H1 (cell line): Measurements from ENCODE around the gene TMEM271. TPM values are rescaled to one million over a fixed set of nuclear protein-coding genes. Genes with fewer than 3 reads are reported as not detected.

Experiments
- CTCF ChIA-PET: fragments of 300-600 bp; sonication (Branson Sonifier 250); formaldehyde crosslinking; loops from one replicate; lab custom pipeline; 2021; ENCODE audit not compliant: partially characterized antibody; lab: Charles Lee
- POLR2A ChIA-PET: fragments of 300-600 bp; sonication (Branson Sonifier 250); formaldehyde crosslinking; loops from one replicate; lab custom pipeline; 2021; ENCODE audit warnings: inconsistent platforms; ENCODE audit not compliant: partially characterized antibody; lab: Charles Lee
- DNase-seq, 2 experiments: peaks; one replicate each; pipeline versions ENCODE4 v3.0.0 to v3.0.0-alpha.2; 2010 to 2022; ENCODE audit warnings: low spot score in 2 of 2, low read depth in 1 of 2, mixed read lengths in 1 of 2
- FAIRE-seq: peaks from 2 replicates; lab custom pipeline; 2011; peaks lifted over from hg19 to GRCh38; lab: Jason Lieb, UNC
- H2AFZ ChIP-seq: 2 replicates; pipeline ENCODE4 v1.8.1; 2012; ENCODE audit warnings: low read length, inconsistent platforms
- H2AK5ac ChIP-seq: 2 replicates; pipeline ENCODE4 v1.6.1; 2013; ENCODE audit warnings: low read depth, low read length
- H2BK120ac ChIP-seq: replicated peaks from 2 replicates; pipeline ENCODE3; 2013; ENCODE audit warnings: low read depth, low read length, inconsistent platforms
- H2BK12ac ChIP-seq: 2 replicates; pipeline ENCODE4 v1.6.1; 2013; ENCODE audit warnings: low read depth, low read length
- H2BK15ac ChIP-seq: 2 replicates; pipeline ENCODE4 v1.6.1; 2013; ENCODE audit warnings: low read length
- H2BK20ac ChIP-seq: 2 replicates; pipeline ENCODE4 v1.6.1; 2013; ENCODE audit warnings: low read length
- H2BK5ac ChIP-seq: 2 replicates; pipeline ENCODE4 v1.6.1; 2013; ENCODE audit warnings: low read depth, low read length
- H3K14ac ChIP-seq: 2 replicates; pipeline ENCODE4 v1.6.1; 2013; ENCODE audit warnings: inconsistent platforms; ENCODE audit not compliant: insufficient read length
- H3K18ac ChIP-seq: 2 replicates; pipeline ENCODE4 v1.6.1; 2013; ENCODE audit warnings: low read length; ENCODE audit errors: extremely low read depth
- H3K23ac ChIP-seq: 2 replicates; pipeline ENCODE4 v1.6.1; 2013; ENCODE audit warnings: inconsistent platforms; ENCODE audit not compliant: insufficient read length
- H3K23me2 ChIP-seq: 2 replicates; pipeline ENCODE4 v1.6.1; 2013; ENCODE audit warnings: low read depth, low read length
- H3K27ac ChIP-seq: 2 replicates; pipeline ENCODE4 v1.6.1; 2011; ENCODE audit warnings: low read depth, low read length, inconsistent platforms
- H3K27me3 ChIP-seq, 4 experiments: replicated peaks in 1 of 4; 1 replicate in 1 of 4; 2 replicates in 3 of 4; pipeline versions ENCODE4 v1.6.1 to v1.8.1; 2011 to 2013; ENCODE audit warnings: low read length in 3 of 4, mild to moderate bottlenecking in 3 of 4, inconsistent platforms in 2 of 4, mixed read lengths in 2 of 4, moderate library complexity in 1 of 4; ENCODE audit not compliant: control insufficient read depth in 3 of 4, insufficient read depth in 3 of 4; ENCODE audit errors: extremely low read depth in 1 of 4
- H3K36me3 ChIP-seq, 4 experiments: 2 replicates each; pipeline versions ENCODE4 v1.6.1 to v1.8.1; 2011 to 2013; ENCODE audit warnings: mild to moderate bottlenecking in 4 of 4, low read length in 3 of 4, moderate library complexity in 2 of 4, control low read depth in 1 of 4, inconsistent platforms in 1 of 4; ENCODE audit not compliant: insufficient read depth in 4 of 4, control insufficient read depth in 2 of 4
- H3K4ac ChIP-seq: replicated peaks from 2 replicates; pipeline ENCODE3; 2013; ENCODE audit warnings: low read length, low read depth, mixed read lengths, inconsistent platforms; ENCODE audit not compliant: insufficient read length
- H3K4me1 ChIP-seq, 4 experiments: replicated peaks in 1 of 4; 1 replicate in 1 of 4; 2 replicates in 3 of 4; pipeline versions ENCODE4 v1.6.1 to v1.8.1; 2011 to 2013; ENCODE audit warnings: low read length in 3 of 4, inconsistent platforms in 2 of 4, mixed read lengths in 1 of 4; ENCODE audit not compliant: insufficient read depth in 4 of 4, control insufficient read depth in 3 of 4
- H3K4me2 ChIP-seq, 2 experiments: 2 replicates each; pipeline versions ENCODE4 v1.6.1 to v1.8.1; 2011 to 2013; ENCODE audit warnings: low read depth in 2 of 2, low read length in 2 of 2, control low read depth in 1 of 2, inconsistent platforms in 1 of 2, mild to moderate bottlenecking in 1 of 2; ENCODE audit not compliant: insufficient read depth in 1 of 2
- H3K4me3 ChIP-seq, 4 experiments: fragments of 200-600, 300-600 bp in 1 of 4; sonication (generic), shearing (Covaris generic), sonication (Bioruptor Twin) in 1 of 4; 2 replicates each; pipeline versions ENCODE4 v1.5.1 to v1.8.1; 2011 to 2016; ENCODE audit warnings: low read length in 4 of 4, low read depth in 3 of 4, control low read depth in 2 of 4, inconsistent platforms in 2 of 4, mild to moderate bottlenecking in 2 of 4, mixed read lengths in 1 of 4, moderate library complexity in 1 of 4; ENCODE audit not compliant: insufficient read depth in 2 of 4; ENCODE audit errors: extremely low read depth in 1 of 4
- H3K56ac ChIP-seq: replicated peaks from 2 replicates; pipeline ENCODE3; 2013; ENCODE audit warnings: low read depth, mild to moderate bottlenecking, mixed read lengths, low read length, inconsistent platforms; ENCODE audit not compliant: insufficient read length
- H3K79me1 ChIP-seq: 2 replicates; pipeline ENCODE4 v1.6.1; 2013; ENCODE audit warnings: low read depth, low read length, control low read depth
- H3K79me2 ChIP-seq, 2 experiments: 2 replicates each; pipeline versions ENCODE4 v1.6.1 to v1.8.1; 2012 to 2013; ENCODE audit warnings: low read length in 2 of 2, mild to moderate bottlenecking in 2 of 2, inconsistent platforms in 1 of 2; ENCODE audit not compliant: insufficient read depth in 2 of 2, control insufficient read depth in 1 of 2
- H3K9ac ChIP-seq, 4 experiments: replicated peaks in 1 of 4; 1 replicate in 1 of 4; 2 replicates in 3 of 4; pipeline versions ENCODE4 v1.6.1 to v1.8.1; 2011 to 2013; ENCODE audit warnings: low read depth in 3 of 4, low read length in 3 of 4, control low read depth in 2 of 4, mild to moderate bottlenecking in 2 of 4, moderate library complexity in 2 of 4, inconsistent platforms in 1 of 4; ENCODE audit errors: extremely low read depth in 1 of 4
- H3K9me3 ChIP-seq, 2 experiments: 2 replicates each; pipeline versions ENCODE4 v1.6.1 to v1.8.1; 2012 to 2013; ENCODE audit warnings: mild to moderate bottlenecking in 2 of 2, moderate library complexity in 2 of 2, control low read depth in 1 of 2, inconsistent platforms in 1 of 2, low read depth in 1 of 2, low read length in 1 of 2, mixed read lengths in 1 of 2; ENCODE audit not compliant: insufficient read depth in 2 of 2
- H4K20me1 ChIP-seq, 2 experiments: replicated peaks in 1 of 2; 2 replicates each; pipeline versions ENCODE3 to v1.8.1; 2011 to 2013; ENCODE audit warnings: inconsistent platforms in 2 of 2, low read length in 2 of 2, mild to moderate bottlenecking in 1 of 2; ENCODE audit not compliant: insufficient read depth in 2 of 2, control insufficient read depth in 1 of 2
- H4K5ac ChIP-seq: 2 replicates; pipeline ENCODE4 v1.6.1; 2013; ENCODE audit warnings: low read length, low read depth, mixed read lengths, inconsistent platforms; ENCODE audit not compliant: insufficient read length
- H4K8ac ChIP-seq: 2 replicates; pipeline ENCODE4 v1.8.0; 2013; ENCODE audit warnings: mild to moderate bottlenecking, moderate library complexity, low read length, inconsistent platforms; ENCODE audit not compliant: insufficient read depth; ENCODE audit errors: extremely low read depth
- H4K91ac ChIP-seq: replicated peaks from 2 replicates; pipeline ENCODE3; 2013; ENCODE audit warnings: low read length, mixed read lengths, inconsistent platforms; ENCODE audit not compliant: insufficient read length
- BACH1 ChIP-seq: IDR thresholded peaks from 2 replicates; pipeline ENCODE4 v1.6.1; 2012; ENCODE audit warnings: low read length, improper control_type of control experiment
- EGR1 ChIP-seq: IDR thresholded peaks from 2 replicates; pipeline ENCODE4 v1.6.1; 2011; ENCODE audit warnings: low read depth, low read length, borderline replicate concordance
- POLR2A ChIP-seq, 2 experiments: IDR thresholded peaks; 1 replicate in 1 of 2; 2 replicates in 1 of 2; pipeline ENCODE4 v1.6.1; 2011; ENCODE audit warnings: low read depth in 2 of 2, low read length in 2 of 2, mild to moderate bottlenecking in 2 of 2; ENCODE audit errors: control extremely low read depth in 1 of 2
- RBBP5 ChIP-seq: IDR thresholded peaks from 2 replicates; pipeline ENCODE4 v1.7.1; 2012; ENCODE audit warnings: low read depth, mild to moderate bottlenecking, inconsistent platforms, low read length, moderate library complexity, borderline replicate concordance
- SP4 ChIP-seq: IDR thresholded peaks from 2 replicates; pipeline ENCODE4 v1.6.1; 2012; ENCODE audit warnings: low read length, inconsistent platforms
- TAF1 ChIP-seq: IDR thresholded peaks from 2 replicates; pipeline ENCODE4 v1.6.1; 2011; ENCODE audit warnings: mild to moderate bottlenecking, low read depth, low read length
- YY1 ChIP-seq: IDR thresholded peaks from 2 replicates; pipeline ENCODE4 v1.6.1; 2011; ENCODE audit warnings: low read depth, mild to moderate bottlenecking, low read length
- ZNF274 ChIP-seq: IDR thresholded peaks from 2 replicates; pipeline ENCODE4 v1.7.0; 2012; ENCODE audit warnings: low read length, borderline replicate concordance; ENCODE audit errors: extremely low read depth
- WGBS, 2 experiments: shearing (Covaris generic) in 1 of 2; methylation state at CpG; one replicate each; pipeline versions ENCODE4 v1.1.6 to v1.1.7; 2013 to 2015; ENCODE audit warnings: low lambda C conversion rate in 2 of 2, mixed read lengths in 2 of 2, inconsistent platforms in 1 of 2, low coverage in 1 of 2, missing lambda C conversion rate in 1 of 2; ENCODE audit not compliant: insufficient replicate concordance in 2 of 2, insufficient coverage in 1 of 2, insufficient read length in 1 of 2; ENCODE audit errors: extremely low coverage in 1 of 2, missing lambda C conversion rate in 1 of 2; 5-methylcytosine and 5-hydroxymethylcytosine counted together
- long read RNA-seq, 2 experiments: library from RNA in 1 of 2; library from capped mRNA in 1 of 2; stranded (forward); transcript quantifications; one replicate each; pipeline ENCODE4 v2.0.0, GENCODE V29; 2021; ENCODE audit warnings: inconsistent platforms in 1 of 2
- polyA minus RNA-seq, 3 experiments: library from RNA; depleted of rRNA, polyadenylated mRNA; stranded (reverse); fragments of >200 nt; gene quantifications; 1 replicate in 2 of 3; 2 replicates in 1 of 3; pipeline ENCODE4 v1.2.3, GENCODE V29; 2011
- polyA plus RNA-seq, 7 experiments: library from polyadenylated mRNA; depleted of rRNA in 3 of 7; stranded (reverse) in 5 of 7; unstranded in 2 of 7; fragments of >200 nt in 5 of 7; fragments of 200-250 nt in 2 of 7; gene quantifications; 1 replicate in 5 of 7; 2 replicates in 1 of 7; 4 replicates in 1 of 7; pipeline versions ENCODE4 v1.2.1 to v1.2.3, GENCODE V29; 2011 to 2013; ENCODE audit warnings: missing spikeins in 2 of 7, mixed read lengths in 2 of 7
- total RNA-seq: library from RNA; stranded (reverse); fragmentation: NEBNext Ultra II Directional; extraction: Animal tissue kit (Norgen Biotek cat#: 25700); gene quantifications from 2 replicates; pipeline ENCODE4 v1.2.1, GENCODE V29; 2021
- TF ChIP-seq, protein P1 (sequence below): IDR thresholded peaks from 2 replicates; pipeline ENCODE4 v1.6.1; 2012; ENCODE audit warnings: inconsistent platforms

TMEM271 gene, protein sequence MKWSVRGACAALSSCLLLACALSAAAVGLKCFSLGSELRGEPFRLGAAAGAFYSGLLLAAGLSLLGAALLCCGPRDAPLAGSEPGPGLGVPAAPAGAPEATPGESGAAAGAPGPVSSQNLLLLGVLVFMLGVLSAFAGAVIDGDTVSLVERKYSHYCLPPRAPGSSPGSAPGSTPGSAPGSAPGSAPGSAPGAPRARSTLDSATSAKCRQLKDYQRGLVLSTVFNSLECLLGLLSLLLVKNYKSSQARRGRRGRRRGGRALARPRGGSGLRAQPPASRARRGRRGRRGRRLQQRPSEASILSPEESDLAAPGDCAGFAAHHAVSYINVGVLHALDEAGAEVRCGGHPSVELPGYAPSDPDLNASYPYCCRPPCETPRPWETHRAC
- 0.35 TPM in 1 of 2 replicates, not detected in the other for total RNA-seq
- 0.08 and 0.14 TPM in 2 replicates for polyA plus RNA-seq (2011; rRNA removed)
- 0.06 TPM for polyA plus RNA-seq (2011; cell fraction: cytosol; rRNA removed)
- polyA plus RNA-seq (2011; cell fraction: nucleus; rRNA removed) = 0.14 TPM
- polyA plus RNA-seq (2012, experiment 1 of 2) = 0.16 TPM in 1 of 4 replicates, not detected in the others
- 0.07 TPM for polyA plus RNA-seq (2012, experiment 2 of 2)
- 0.08 TPM for polyA plus RNA-seq (2013, experiment 1 of 2)
- 0.13 TPM for polyA plus RNA-seq (2013, experiment 2 of 2)
- polyA minus RNA-seq (2011; rRNA and poly(A)+ RNA removed) = not detected in 2 replicates
- polyA minus RNA-seq (2011; cell fraction: cytosol; rRNA and poly(A)+ RNA removed) = not detected
- polyA minus RNA-seq (2011; cell fraction: nucleus; rRNA and poly(A)+ RNA removed) = not detected
- long read RNA-seq, experiment 1 = 0 reads
- long read RNA-seq, experiment 2 = 0 reads

DNA sequence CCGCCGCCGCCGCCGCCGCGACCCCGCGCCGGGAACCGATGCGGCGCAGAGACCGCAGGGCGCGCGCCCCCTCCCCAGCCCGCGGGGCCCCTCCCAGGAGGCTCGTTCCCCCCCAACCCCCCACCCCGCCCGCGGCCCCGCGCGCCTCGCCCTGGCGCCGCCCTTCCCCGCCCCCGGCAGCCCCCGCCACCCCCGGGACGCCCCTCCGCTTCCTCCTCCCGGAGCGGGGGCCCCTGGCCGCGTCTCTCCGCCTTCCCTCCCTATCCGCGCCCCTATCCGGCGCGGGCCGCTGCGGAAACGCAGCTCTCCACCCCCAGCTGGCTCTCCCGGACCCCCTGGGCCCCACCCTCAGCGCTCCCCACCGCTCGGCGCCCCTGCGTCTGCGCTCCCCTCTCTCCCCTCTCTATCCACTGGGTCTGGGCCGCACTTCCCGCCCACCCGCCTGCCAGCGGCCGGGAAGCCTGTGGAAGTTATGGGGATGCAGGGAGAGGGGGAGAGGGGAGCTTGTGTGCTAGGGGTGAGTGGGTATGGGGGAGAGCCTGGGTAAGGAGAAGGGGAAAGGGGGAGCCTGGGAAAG, at the start of gene TMEM271:
TSS of gene TMEM271 (minus strand) at position 51 of the 577 bp plus-strand sequence. CDS start 233 bp downstream, outside the sequence.
- no peak within 1 kb of the TSS; the same call in 1 of the 2 replicates for H2BK20ac ChIP-seq
- ChIA-PET CTCF (interaction anchor here (1.3 kb wide), 1 partner anchor 26 kb away, joined by 3 read pairs; no protein-coding TSS in a partner anchor), POLR2A (interaction anchor here (1.0 to 1.6 kb wide), 7 partner anchors 76 to 238 kb away, joined by 3 to 8 read pairs (median 4); partner anchors contain the start of genes ATP5ME and MYL5)
- H3K27ac ChIP-seq = no peak within 1 kb of the TSS
- H3K23me2 ChIP-seq = peaks cover 15% of the 10 kb centered on the region
- no peak within 1 kb of the TSS for H3K23ac ChIP-seq
- H3K4me3 ChIP-seq = peak within 1 kb of the TSS; percentile 55 to 77 (median 68)
- H4K5ac ChIP-seq = no peak within 1 kb of the TSS
- 0 out of 7 replicates have a peak within 1 kb of the TSS, but pooled peaks of 1 of the 4 experiments have one; percentile 21 for H3K9ac ChIP-seq
- no peak within 1 kb of the TSS for H2BK120ac ChIP-seq
- H2AFZ ChIP-seq = 0 out of 2 replicates have a peak within 1 kb of the TSS, but pooled peaks have one; percentile 40
- H3K4ac ChIP-seq = no peak within 1 kb of the TSS
- H4K91ac ChIP-seq = peak within 1 kb of the TSS; percentile 76
- no peak within 1 kb of the TSS for H3K56ac ChIP-seq
- no peaks in the 10 kb centered on the region for H3K9me3 ChIP-seq
- no peaks in the 10 kb centered on the region for H3K36me3 ChIP-seq
- WGBS, 2 experiments = no CpG with 5 or more reads among the region's 60 CpGs
- H3K27me3 ChIP-seq = peaks cover 62 to 82% (median 74%) of the 10 kb centered on the region in 4 experiments
- peak within 1 kb of the TSS; percentile 83 for H3K18ac ChIP-seq
- no peaks in the 10 kb centered on the region for H3K79me1 ChIP-seq
- DNase-seq = peak in 1 of 2 experiments; percentile 75
- H3K4me1 ChIP-seq = peaks cover 0 to 20% (median 12%) of the 10 kb centered on the region in 4 experiments; a peak in 6 of 7 replicates
- no peak for FAIRE-seq
- peak within 1 kb of the TSS; percentile 96; the same call in 1 of the 2 replicates for H2BK12ac ChIP-seq
- no peak within 1 kb of the TSS for H3K14ac ChIP-seq
- H2AK5ac ChIP-seq = no peak within 1 kb of the TSS
- H2BK5ac ChIP-seq = peak within 1 kb of the TSS; percentile 44; the same call in 1 of the 2 replicates
- no peak within 1 kb of the TSS for H2BK15ac ChIP-seq
- H3K79me2 ChIP-seq = no peaks in the 10 kb centered on the region
- peak within 1 kb of the TSS; percentile 79 to 100 for H3K4me2 ChIP-seq
- H4K20me1 ChIP-seq = peaks cover 2 to 18% of the 10 kb centered on the region in 2 experiments
- H4K8ac ChIP-seq = peak within 1 kb of the TSS; percentile 19; the same call in 1 of the 2 replicates
- TF ChIP-seq TAF1 = no peak
- TF ChIP-seq, protein P1, sequence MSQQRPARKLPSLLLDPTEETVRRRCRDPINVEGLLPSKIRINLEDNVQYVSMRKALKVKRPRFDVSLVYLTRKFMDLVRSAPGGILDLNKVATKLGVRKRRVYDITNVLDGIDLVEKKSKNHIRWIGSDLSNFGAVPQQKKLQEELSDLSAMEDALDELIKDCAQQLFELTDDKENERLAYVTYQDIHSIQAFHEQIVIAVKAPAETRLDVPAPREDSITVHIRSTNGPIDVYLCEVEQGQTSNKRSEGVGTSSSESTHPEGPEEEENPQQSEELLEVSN = 0 out of 2 replicates have a peak, but pooled peaks have one; percentile 11
- no peak for TF ChIP-seq RBBP5
- no peak for TF ChIP-seq ZNF274
- TF ChIP-seq EGR1 = peak; percentile 67
- TF ChIP-seq BACH1 = no peak
- no peak for TF ChIP-seq YY1
- TF ChIP-seq POLR2A (IDR thresholded peaks at IDR 0.05; ENCODE audit: control extremely low read depth in 1 of 2, low read depth in 2 of 2, low read length in 2 of 2) = no peak
- TF ChIP-seq SP4 = no peak
